Nephron (organoid): ENCODE results near the gene ADAMTSL1.

Experiments
- H3K27ac Mint-ChIP-seq, 3 experiments: 2 replicates each; pipeline ENCODE4 v1.8.0; 2020; ENCODE audit warnings: mixed read lengths in 3 of 3, mild to moderate bottlenecking in 2 of 3, moderate library complexity in 1 of 3
- H3K27me3 Mint-ChIP-seq: 2 replicates; pipeline ENCODE4 v1.8.0; 2021; ENCODE audit warnings: low read depth, mild to moderate bottlenecking, moderate library complexity, mixed read lengths
- H3K36me3 Mint-ChIP-seq: 2 replicates; pipeline ENCODE4 v1.8.0; 2020; ENCODE audit warnings: low read depth, mixed read lengths
- H3K4me1 Mint-ChIP-seq: 2 replicates; pipeline ENCODE4 v1.8.0; 2020; ENCODE audit warnings: mixed read lengths
- H3K4me3 Mint-ChIP-seq, 3 experiments: 2 replicates each; pipeline ENCODE4 v1.8.0; 2020; ENCODE audit warnings: mild to moderate bottlenecking in 3 of 3, mixed read lengths in 3 of 3, moderate library complexity in 2 of 3
- H3K9me3 Mint-ChIP-seq: 2 replicates; pipeline ENCODE4 v1.8.0; 2020; ENCODE audit warnings: mixed read lengths
- TF ChIP-seq, protein P1 (sequence below), 3 experiments: fragments of 200-600 bp; sonication (generic); IDR thresholded peaks; one replicate each; pipeline ENCODE4 v1.5.0; 2021; ENCODE audit warnings: antibody characterized with exemption in 3 of 3; ENCODE audit not compliant: unreplicated experiment in 3 of 3

The ADAMTSL1 gene

DNA sequence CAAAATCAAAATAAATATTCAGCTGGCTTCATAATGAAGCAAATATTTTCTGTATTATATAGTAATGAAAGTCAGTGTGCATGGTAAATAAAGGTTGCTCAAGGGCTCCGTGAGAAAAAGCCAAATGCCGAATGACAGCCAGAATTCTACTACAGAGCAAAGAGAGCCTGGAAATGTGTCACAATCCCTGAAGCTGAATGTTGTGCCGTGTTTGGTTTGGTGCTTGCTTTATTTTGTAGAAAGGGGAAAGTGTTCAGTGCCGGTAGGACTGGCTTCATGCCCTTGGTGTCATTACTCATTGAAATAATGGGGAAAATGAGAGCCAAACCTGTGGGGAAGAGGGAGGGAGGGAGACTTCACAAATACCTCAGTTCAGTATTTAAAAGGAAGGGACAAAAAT lies 26.8 kb upstream of the ADAMTSL1 start:
- TF ChIP-seq, protein P1, sequence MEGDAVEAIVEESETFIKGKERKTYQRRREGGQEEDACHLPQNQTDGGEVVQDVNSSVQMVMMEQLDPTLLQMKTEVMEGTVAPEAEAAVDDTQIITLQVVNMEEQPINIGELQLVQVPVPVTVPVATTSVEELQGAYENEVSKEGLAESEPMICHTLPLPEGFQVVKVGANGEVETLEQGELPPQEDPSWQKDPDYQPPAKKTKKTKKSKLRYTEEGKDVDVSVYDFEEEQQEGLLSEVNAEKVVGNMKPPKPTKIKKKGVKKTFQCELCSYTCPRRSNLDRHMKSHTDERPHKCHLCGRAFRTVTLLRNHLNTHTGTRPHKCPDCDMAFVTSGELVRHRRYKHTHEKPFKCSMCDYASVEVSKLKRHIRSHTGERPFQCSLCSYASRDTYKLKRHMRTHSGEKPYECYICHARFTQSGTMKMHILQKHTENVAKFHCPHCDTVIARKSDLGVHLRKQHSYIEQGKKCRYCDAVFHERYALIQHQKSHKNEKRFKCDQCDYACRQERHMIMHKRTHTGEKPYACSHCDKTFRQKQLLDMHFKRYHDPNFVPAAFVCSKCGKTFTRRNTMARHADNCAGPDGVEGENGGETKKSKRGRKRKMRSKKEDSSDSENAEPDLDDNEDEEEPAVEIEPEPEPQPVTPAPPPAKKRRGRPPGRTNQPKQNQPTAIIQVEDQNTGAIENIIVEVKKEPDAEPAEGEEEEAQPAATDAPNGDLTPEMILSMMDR (IDR thresholded peaks at IDR 0.05; ENCODE audit: unreplicated experiment in 3 of 3) = no peak
- Mint-ChIP-seq H3K4me3 (no peak overlapping the region), H3K36me3 (no peaks in the 10 kb centered on the region), H3K27me3 (no peaks in the 10 kb centered on the region), H3K4me1 (peaks cover 18% of the 10 kb centered on the region), H3K9me3 (no peaks in the 10 kb centered on the region), H3K27ac (peak overlapping the region in 1 of 3 experiments; percentile 0)

DNA sequence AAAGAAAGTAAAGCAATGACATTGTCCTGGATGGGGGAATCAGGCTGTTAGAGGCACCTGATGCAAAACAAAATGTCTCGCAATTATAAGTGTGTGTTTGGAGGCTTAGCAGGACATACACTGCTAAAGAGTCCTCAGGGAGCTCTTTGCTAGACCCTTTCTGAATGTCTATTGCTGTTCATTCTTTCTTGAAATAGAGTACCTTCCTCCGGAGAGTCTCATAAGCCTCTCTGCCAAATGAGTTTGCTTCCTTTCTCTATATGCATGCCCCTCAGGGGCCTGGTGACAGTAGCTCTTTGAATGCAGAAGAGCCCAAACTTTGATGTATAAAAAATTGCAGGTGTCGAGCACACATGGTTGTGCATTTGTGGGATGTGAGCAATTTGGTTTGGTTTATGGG lies 26.4 kb upstream of the ADAMTSL1 start:
- Mint-ChIP-seq H3K27ac (peak overlapping the region in 1 of 3 experiments; percentile 0), H3K9me3 (no peaks in the 10 kb centered on the region), H3K4me3 (no peak overlapping the region), H3K36me3 (no peaks in the 10 kb centered on the region), H3K27me3 (no peaks in the 10 kb centered on the region), H3K4me1 (peaks cover 18% of the 10 kb centered on the region)
- TF ChIP-seq, protein P1 (IDR thresholded peaks at IDR 0.05; ENCODE audit: unreplicated experiment in 3 of 3) = no peak

DNA sequence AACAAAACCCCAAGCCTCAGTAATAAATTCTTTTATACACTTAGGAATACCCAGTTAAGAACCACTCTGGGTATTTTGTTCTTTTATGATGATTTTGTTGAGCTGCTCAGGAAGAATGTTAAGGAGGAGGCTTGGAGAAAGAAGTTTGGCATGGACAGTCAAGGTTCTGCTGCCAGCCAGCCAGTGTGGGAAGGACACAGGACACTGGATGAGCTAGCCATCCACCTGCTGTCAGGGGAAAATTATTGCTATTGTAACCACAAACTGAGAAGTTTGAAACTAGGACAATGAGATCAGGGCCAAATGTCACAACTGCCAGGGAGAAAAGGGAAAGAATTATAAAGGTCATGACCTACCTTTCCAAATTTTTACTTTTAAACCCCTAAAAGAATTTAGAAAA lies 25.9 kb upstream of the ADAMTSL1 start:
- TF ChIP-seq, protein P1 (IDR thresholded peaks at IDR 0.05; ENCODE audit: unreplicated experiment in 3 of 3) = no peak
- no peaks in the 10 kb centered on the region for H3K36me3 Mint-ChIP-seq
- H3K4me1 Mint-ChIP-seq = peaks cover 12% of the 10 kb centered on the region
- H3K27me3 Mint-ChIP-seq = no peaks in the 10 kb centered on the region
- no peaks in the 10 kb centered on the region for H3K9me3 Mint-ChIP-seq
- no peak overlapping the region for H3K4me3 Mint-ChIP-seq
- peak overlapping the region in 1 of 3 experiments; percentile 0 for H3K27ac Mint-ChIP-seq

DNA sequence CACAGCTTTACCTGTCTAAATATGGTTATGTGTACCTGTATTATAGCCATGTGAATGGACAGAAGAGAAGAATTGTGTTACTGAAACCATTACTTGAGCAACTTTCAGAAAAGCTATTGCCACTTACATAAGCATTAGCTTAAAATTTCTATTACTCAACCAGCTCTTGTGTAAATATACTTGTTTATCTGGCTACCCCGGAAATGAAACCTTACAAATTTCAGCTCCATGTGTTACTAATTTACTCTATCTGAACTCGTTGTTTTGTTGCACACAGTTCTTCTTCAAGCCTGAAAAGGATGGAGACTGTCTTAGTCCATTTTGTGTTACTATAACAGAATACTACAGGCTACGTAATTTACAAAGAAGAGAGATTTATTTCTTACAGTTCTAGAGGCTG lies 22.5 kb upstream of the ADAMTSL1 start:
- H3K9me3 Mint-ChIP-seq = no peaks in the 10 kb centered on the region
- TF ChIP-seq, protein P1 (IDR thresholded peaks at IDR 0.05; ENCODE audit: unreplicated experiment in 3 of 3) = no peak
- no peak overlapping the region for H3K27ac Mint-ChIP-seq
- H3K4me3 Mint-ChIP-seq = no peak overlapping the region
- peaks cover 7% of the 10 kb centered on the region for H3K4me1 Mint-ChIP-seq
- no peaks in the 10 kb centered on the region for H3K27me3 Mint-ChIP-seq
- no peaks in the 10 kb centered on the region for H3K36me3 Mint-ChIP-seq

DNA sequence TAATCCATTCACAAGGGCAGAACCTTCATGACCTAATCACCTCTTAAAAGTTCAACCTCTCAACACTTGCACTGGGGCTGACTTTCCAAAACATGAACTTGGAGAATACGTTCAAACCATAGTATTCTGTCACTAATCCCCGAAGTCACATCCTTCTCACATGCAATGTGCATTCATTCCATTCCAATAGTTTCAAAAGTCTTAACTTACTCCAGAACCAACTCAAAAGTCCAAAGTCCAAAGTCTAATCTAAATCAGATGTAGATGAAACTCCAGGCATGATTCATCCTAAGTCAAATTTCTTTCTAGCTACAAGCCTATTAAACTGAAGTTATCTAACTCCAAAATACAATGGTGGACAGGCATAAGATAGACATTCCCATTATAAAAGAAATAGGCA lies 21.7 kb upstream of the ADAMTSL1 start:
- TF ChIP-seq, protein P1 (IDR thresholded peaks at IDR 0.05; ENCODE audit: unreplicated experiment in 3 of 3) = no peak
- Mint-ChIP-seq H3K27me3 (no peaks in the 10 kb centered on the region), H3K4me3 (no peak overlapping the region), H3K36me3 (no peaks in the 10 kb centered on the region), H3K9me3 (no peaks in the 10 kb centered on the region), H3K27ac (no peak overlapping the region), H3K4me1 (peaks cover 7% of the 10 kb centered on the region)

DNA sequence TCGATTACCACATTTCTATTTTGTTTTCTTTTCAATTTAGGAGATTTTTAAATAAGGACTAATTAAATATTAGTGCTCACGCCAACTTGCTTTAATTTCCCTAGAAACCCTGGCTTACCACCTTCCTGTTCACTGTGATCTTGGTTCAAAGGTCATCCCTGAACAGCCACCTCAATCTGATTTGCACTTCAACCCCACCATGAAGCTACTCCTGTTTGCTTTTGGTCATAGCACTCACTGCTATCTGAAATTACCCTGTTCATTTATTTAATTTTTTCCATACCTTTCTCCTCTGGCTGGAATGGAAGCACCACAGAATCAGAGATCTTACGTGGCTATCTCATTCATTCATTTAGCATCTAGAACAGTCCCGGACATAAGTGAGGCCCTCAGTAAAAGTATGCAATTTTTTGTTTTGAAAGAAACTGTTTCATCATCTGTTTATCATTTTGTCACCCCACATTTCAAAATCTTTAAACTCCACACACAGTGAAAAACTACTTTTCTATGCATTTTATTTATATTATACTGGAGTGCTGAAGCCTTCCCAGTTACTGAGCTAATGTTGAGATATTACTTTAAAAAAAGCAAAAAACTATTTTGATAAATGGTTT lies 17.2 kb upstream of the ADAMTSL1 start:
- TF ChIP-seq, protein P1 (IDR thresholded peaks at IDR 0.05; ENCODE audit: unreplicated experiment in 3 of 3) = no peak

More for the DNA sequence above, 17.2 kb upstream of the ADAMTSL1 start:
- Mint-ChIP-seq H3K9me3 (no peaks in the 10 kb centered on the region), H3K4me3 (no peak overlapping the region), H3K27ac (no peak overlapping the region), H3K4me1 (no peaks in the 10 kb centered on the region), H3K27me3 (no peaks in the 10 kb centered on the region), H3K36me3 (no peaks in the 10 kb centered on the region)
